OCI-LY3 (cell line): ENCODE results near the gene PEX11G.

Experiments
- EZH2phosphoT487 ChIP-seq: fragments of 200-600 bp; shearing (Covaris generic); IDR thresholded peaks from 2 replicates; pipeline ENCODE4 v1.6.1; 2018; ENCODE audit warnings: antibody characterized with exemption, mixed run types, low read depth
- TF ChIP-seq, protein P1 (sequence below): fragments of 200-600, 300-600 bp; sonication (generic); IDR thresholded peaks from 2 replicates; pipeline ENCODE4 v1.5.1; 2014; ENCODE audit warnings: antibody characterized with exemption, low read length, low read depth

GRCh38 chr19:7467009-7467989, 21.5 kb downstream of the PEX11G start:
- TF ChIP-seq, protein P1, sequence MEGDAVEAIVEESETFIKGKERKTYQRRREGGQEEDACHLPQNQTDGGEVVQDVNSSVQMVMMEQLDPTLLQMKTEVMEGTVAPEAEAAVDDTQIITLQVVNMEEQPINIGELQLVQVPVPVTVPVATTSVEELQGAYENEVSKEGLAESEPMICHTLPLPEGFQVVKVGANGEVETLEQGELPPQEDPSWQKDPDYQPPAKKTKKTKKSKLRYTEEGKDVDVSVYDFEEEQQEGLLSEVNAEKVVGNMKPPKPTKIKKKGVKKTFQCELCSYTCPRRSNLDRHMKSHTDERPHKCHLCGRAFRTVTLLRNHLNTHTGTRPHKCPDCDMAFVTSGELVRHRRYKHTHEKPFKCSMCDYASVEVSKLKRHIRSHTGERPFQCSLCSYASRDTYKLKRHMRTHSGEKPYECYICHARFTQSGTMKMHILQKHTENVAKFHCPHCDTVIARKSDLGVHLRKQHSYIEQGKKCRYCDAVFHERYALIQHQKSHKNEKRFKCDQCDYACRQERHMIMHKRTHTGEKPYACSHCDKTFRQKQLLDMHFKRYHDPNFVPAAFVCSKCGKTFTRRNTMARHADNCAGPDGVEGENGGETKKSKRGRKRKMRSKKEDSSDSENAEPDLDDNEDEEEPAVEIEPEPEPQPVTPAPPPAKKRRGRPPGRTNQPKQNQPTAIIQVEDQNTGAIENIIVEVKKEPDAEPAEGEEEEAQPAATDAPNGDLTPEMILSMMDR: no peak
- TF ChIP-seq EZH2phosphoT487: no peak
